C4-2B (cell line): ENCODE results near the gene BIN1.
"Not testable (repeated sequence)": the region's sequence is repeated elsewhere in the genome, so short reads cannot be mapped to it uniquely, and the experiment has no call there.

ENCODE experiments used
- H3K27ac ChIP-seq: fragments of 450-650 bp; 2 replicates; pipeline ENCODE4 v1.5.1; 2017
- CTCF ChIP-seq: fragments of 450-650 bp; conservative IDR thresholded peaks from 2 replicates; pipeline ENCODE4 v1.5.1; 2017; ENCODE audit warnings: mild to moderate bottlenecking
- ZFX ChIP-seq: fragments of 450-650 bp; IDR thresholded peaks from 2 replicates; pipeline ENCODE4 v1.6.1; 2017

BIN1 gene

DNA sequence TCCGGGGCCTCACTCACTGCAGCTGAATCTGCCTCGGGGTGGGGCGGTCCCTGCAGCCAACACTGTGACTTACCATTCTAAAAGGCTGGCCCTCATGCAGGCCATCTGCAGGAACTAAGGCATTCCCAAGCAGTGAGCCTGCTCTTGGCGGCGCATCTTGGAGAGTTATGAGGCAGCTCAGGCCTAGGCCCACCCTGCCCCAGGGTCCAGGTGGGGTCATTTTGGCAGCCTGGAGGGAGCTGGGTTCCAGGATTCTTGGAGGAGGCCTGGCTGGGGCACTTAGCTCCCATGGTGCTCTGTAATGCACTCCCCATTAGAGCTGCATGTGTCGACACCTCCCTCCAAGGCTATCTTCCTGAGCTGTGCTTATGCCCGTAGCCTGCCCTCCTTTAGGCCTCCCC, 14.8 kb upstream of the BIN1 start:
- TF ChIP-seq CTCF (no peak), ZFX (no peak)
- no peak overlapping the region for H3K27ac ChIP-seq

- no peak for TF ChIP-seq CTCF
- no peak for TF ChIP-seq ZFX
- H3K27ac ChIP-seq = no peak overlapping the region
Observed at GRCh38 chr2:127121353-127121752, 14.4 kb upstream of the BIN1 start.

DNA sequence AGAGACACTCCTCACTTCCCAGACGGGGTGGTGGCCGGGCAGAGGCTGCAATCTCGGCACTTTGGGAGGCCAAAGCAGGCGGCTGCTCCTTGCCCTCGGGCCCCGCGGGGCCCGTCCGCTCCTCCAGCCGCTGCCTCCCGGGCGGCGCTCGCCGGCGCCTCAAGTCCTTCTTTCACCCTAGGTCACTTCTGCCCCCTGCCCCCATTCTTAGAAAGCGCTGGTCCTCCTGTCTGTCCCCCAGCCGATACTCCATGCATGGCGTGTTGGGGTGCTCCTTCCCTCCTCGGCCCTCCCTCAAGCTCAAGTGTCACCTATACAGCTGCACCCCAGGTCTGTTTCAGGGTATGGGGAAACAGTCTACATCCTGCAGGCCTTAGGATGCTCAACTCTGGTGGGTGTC, 13.5 kb upstream of the BIN1 start:
- H3K27ac ChIP-seq = not testable (repeated sequence)

DNA sequence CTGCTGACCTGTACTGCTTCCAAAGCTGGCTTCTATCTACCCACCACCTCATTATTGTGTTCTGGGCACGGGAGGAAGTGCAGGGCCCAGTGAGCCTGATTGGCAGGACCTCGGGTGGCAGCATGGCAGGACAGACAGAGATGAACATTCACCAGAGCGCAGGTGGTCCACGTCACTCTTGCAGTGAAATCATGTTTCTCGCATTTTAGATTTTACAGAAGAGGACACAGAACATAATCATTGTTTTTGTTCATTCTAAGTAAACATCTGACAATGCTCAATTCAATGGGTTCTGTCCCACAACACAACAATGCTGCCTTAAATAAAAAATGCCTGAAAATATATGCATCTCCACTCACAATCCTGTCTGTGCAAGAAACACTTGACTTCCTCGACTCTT, 11.5 kb upstream of the BIN1 start:
- no peak overlapping the region for H3K27ac ChIP-seq
- no peak for TF ChIP-seq CTCF
- TF ChIP-seq ZFX = no peak

DNA sequence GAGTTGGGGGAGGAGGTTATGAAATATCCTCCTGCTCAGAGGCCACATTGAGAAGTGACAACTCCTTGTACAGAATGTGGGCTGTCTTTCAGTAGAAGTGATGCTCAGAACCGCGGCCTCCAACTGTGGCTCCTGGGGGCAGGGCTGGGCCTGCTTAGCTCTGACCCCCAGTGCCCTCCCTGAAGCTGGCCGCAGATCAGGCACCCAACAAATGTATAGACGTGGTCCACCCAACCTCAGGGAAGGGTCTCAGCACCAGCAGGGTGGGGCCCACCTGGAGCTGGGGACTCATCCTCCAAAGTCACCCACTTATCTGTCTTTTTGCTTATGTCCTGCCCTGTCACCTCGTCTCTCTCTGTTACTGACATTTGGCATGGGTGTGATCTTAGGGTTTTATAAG, 11.1 kb upstream of the BIN1 start:
- TF ChIP-seq CTCF = no peak
- no peak for TF ChIP-seq ZFX
- H3K27ac ChIP-seq = no peak overlapping the region

DNA sequence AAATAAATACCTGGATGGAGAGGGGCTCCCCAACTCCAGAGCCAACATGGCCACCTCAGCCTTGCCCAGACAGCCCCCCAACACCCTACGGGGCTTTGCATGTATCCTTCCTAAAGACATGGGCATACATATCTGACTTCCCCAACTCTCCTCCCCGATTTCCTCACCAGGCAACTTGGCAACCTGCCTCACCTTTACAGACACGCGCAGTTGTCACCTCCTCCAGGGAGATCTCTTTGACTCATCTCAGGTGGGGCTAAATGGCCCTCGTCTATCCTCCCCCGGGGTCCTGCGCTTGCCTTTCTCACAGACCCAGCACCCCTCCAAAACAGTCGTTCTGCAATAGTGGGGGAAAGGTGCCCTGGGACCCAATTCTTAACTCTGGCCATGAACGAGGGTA, 10.6 kb upstream of the BIN1 start:
- no peak for TF ChIP-seq ZFX
- TF ChIP-seq CTCF = no peak
- no peak overlapping the region for H3K27ac ChIP-seq

GRCh38 chr2:127115471-127116199, 8.7 kb upstream of the BIN1 start:
- TF ChIP-seq CTCF (no peak), ZFX (no peak)
- no peak overlapping the region for H3K27ac ChIP-seq

DNA sequence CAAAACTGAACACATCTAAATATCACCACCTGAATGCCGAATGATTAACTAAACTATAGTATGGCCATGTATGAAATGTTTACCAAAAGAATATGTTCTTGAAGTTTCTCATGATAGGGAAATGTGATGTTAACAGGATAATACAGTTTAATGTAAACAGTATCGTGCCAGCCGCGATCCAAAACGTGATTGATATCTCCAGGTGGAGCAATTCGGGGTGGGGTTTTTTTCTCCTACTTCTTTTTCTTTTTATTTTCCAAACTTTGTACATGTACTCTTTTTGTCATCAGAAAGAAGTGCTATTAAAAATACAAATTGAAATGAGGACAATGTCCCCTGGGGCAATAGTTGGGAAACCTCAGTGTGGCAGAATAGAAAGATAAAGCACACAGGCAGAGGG, 4.0 kb upstream of the BIN1 start:
- TF ChIP-seq ZFX (no peak), CTCF (no peak)
- H3K27ac ChIP-seq = no peak overlapping the region
